Measurements from ENCODE around the gene LRRC71.
"Not testable (repeated sequence)": the region's sequence is repeated elsewhere in the genome, so short reads cannot be mapped to it uniquely, and the experiment has no call there.

Gene LRRC71

GRCh38 chr1:156905651-156906050, 14.8 kb upstream of the LRRC71 start:
- peak; percentile 44 to 80 (median 73) for DNase-seq

- no peak for DNase-seq
Observed at GRCh38 chr1:156906206-156906906, 14.1 kb upstream of the LRRC71 start.

GRCh38 chr1:156908541-156908940, 11.9 kb upstream of the LRRC71 start:
- no peak for DNase-seq

- DNase-seq: no peak
Observed at GRCh38 chr1:156908955-156909354, 11.5 kb upstream of the LRRC71 start.

GRCh38 chr1:156909671-156910070, 10.8 kb upstream of the LRRC71 start:
- DNase-seq: no peak

- peak; percentile 40 to 65 (median 45) for DNase-seq
Observed at GRCh38 chr1:156910309-156910782, 10.1 kb upstream of the LRRC71 start.

GRCh38 chr1:156911577-156912298, 8.7 kb upstream of the LRRC71 start:
- DNase-seq: peak; percentile 43 to 76 (median 60)

- no peak for DNase-seq
Observed at GRCh38 chr1:156912310-156912709, 8.1 kb upstream of the LRRC71 start.

- no peak for DNase-seq
Observed at GRCh38 chr1:156912861-156913808, 7.3 kb upstream of the LRRC71 start.

- no peak for DNase-seq
Observed at GRCh38 chr1:156913809-156914387, 6.5 kb upstream of the LRRC71 start.

- DNase-seq: no peak
Observed at GRCh38 chr1:156914440-156914856, 6.0 kb upstream of the LRRC71 start.

- DNase-seq: no peak
Observed at GRCh38 chr1:156921053-156921529, 659 bp downstream of the LRRC71 start.

- no peak for DNase-seq
Observed at GRCh38 chr1:156922986-156923669, 2.7 kb downstream of the LRRC71 start.

- no peak for DNase-seq
Observed at GRCh38 chr1:156923670-156924477, 3.4 kb downstream of the LRRC71 start.

- DNase-seq: no peak
Observed at GRCh38 chr1:156924478-156925153, 4.2 kb downstream of the LRRC71 start.

GRCh38 chr1:156925154-156926010, 5.0 kb downstream of the LRRC71 start:
- DNase-seq: no peak

- peak; percentile 48 to 69 (median 58) for DNase-seq
Observed at GRCh38 chr1:156926175-156926574, 5.7 kb downstream of the LRRC71 start.

GRCh38 chr1:156926695-156927094, 6.3 kb downstream of the LRRC71 start:
- DNase-seq: not testable (repeated sequence)

Data from suppressor macrophage (primary cell).